Heart left ventricle (tissue), 16 donors: ENCODE measurements around the gene LRRC3. TPM values are rescaled to one million over a fixed set of nuclear protein-coding genes. Genes with fewer than 3 reads are reported as not detected.
A peak's percentile ranks its signal among the peaks of the same experiment; 100 is the strongest.

Experiments used
- ATAC-seq, 4 donors: fragments of 200-7000 bp; cut with Tn5 transposase; one replicate each; pipeline ENCODE4 v1.9.1; 2020 to 2022; ENCODE audit warnings: moderate library complexity in 4 of 4, mild to moderate bottlenecking in 3 of 4, moderate number of reproducible peaks in 1 of 4
- DNase-seq, 5 donors: peaks; one replicate each; pipeline ENCODE4 v3.0.0-alpha.2; 2020
- H3K27ac ChIP-seq, 12 donors: fragments of 200-600 bp; sonication (generic) in 4 of 12; one replicate each; pipeline versions ENCODE4 v1.5.0 to v1.8.0; 2016 to 2022; ENCODE audit warnings: mild to moderate bottlenecking in 2 of 12
- H3K27me3 ChIP-seq, 9 donors: fragments of 200-600 bp; sonication (generic) in 2 of 9; one replicate each; pipeline versions ENCODE4 v1.5.1 to v1.8.0; 2016 to 2022; ENCODE audit warnings: mild to moderate bottlenecking in 3 of 9
- H3K36me3 ChIP-seq, 9 donors: fragments of 200-600 bp; sonication (generic) in 2 of 9; one replicate each; pipeline versions ENCODE4 v1.5.0 to v1.8.0; 2018 to 2022; ENCODE audit warnings: mild to moderate bottlenecking in 2 of 9
- H3K4me1 ChIP-seq, 12 donors: fragments of 200-600 bp; sonication (generic) in 4 of 12; one replicate each; pipeline versions ENCODE4 v1.5.0 to v1.8.0; 2016 to 2022; ENCODE audit warnings: mild to moderate bottlenecking in 3 of 12
- H3K4me3 ChIP-seq, 12 donors: fragments of 200-600 bp; sonication (generic) in 4 of 12; one replicate each; pipeline versions ENCODE4 v1.5.0 to v1.8.0; 2017 to 2022; ENCODE audit warnings: mild to moderate bottlenecking in 9 of 12, moderate library complexity in 4 of 12
- H3K9me3 ChIP-seq, 12 donors: fragments of 200-600 bp; sonication (generic) in 4 of 12; one replicate each; pipeline versions ENCODE4 v1.5.0 to v1.8.0; 2016 to 2022; ENCODE audit warnings: mild to moderate bottlenecking in 1 of 12
- POLR2A ChIP-seq, 2 donors: fragments of 450-650 bp; IDR thresholded peaks; one replicate each; pipeline ENCODE4 v1.6.1; 2017; ENCODE audit warnings: antibody characterized with exemption in 2 of 2, mild to moderate bottlenecking in 2 of 2, moderate library complexity in 2 of 2
- WGBS, 4 donors: extraction: QIAGEN DNeasy Blood & Tissue Kit in 2 of 4; methylation state at CpG; one replicate each; pipeline versions ENCODE4 v1.1.5 to v1.1.7; 2013 to 2018; 5-methylcytosine and 5-hydroxymethylcytosine counted together
- intact Hi-C, 10 donors: fragments of 100-400 bp; cut with DNase I; formaldehyde crosslinking; loops; one replicate each; pipeline versions ENCODE4 v1.11.1 to v1.14.2; 2022
- polyA plus RNA-seq, 2 donors: library from polyadenylated mRNA; stranded (reverse); fragments of 200-250 nt; gene quantifications; one replicate each; pipeline ENCODE4 v1.2.3, GENCODE V29; 2013
- total RNA-seq, 9 donors: library from RNA; depleted of rRNA in 2 of 9; stranded (reverse); fragments of >200 nt in 2 of 9; fragmentation: NEBNext Ultra II Directional in 3 of 9; extraction: Animal tissue kit (Norgen Biotek cat#: 25700) in 3 of 9; gene quantifications; one replicate each; pipeline versions ENCODE4 v1.1.0 to v1.2.4, GENCODE V29; 2016 to 2023
- TF ChIP-seq, protein P1 (sequence below), 12 donors: fragments of 200-600 bp; sonication (generic) in 4 of 12; IDR thresholded peaks; one replicate each; pipeline versions ENCODE4 v1.5.0 to v1.8.0; 2018 to 2022; ENCODE audit warnings: antibody characterized with exemption in 12 of 12, mild to moderate bottlenecking in 5 of 12
- donor health status: ischemic (EF 13 %, LVEDD 7.1; RV severe dilation, severe dysfunction).
- donor health status: healthy with polysubstance abuse.
- donor health status: DM: no; HTN: yes; CAD: no.
- donor health status: DM: no; HTN: no; CAD: no.
- donor health status: ischemic (EF 25% LVEDD 6.9; RV normal size, moderate dysfunction).
- donor health status: ischemic (EF 25% LVEDD 5.7; RV mildly dilated, moderate dysfunction).
- donor health status: healthy.
- donor health status: DM: yes; HTN: yes; CAD: no.
- donor health status: ischemic (EF 35%, LVEDD 5.7; RV mildly dilated, moderate dysfunction).
- donor health status: nonischemic (EF 11% LVEDD 7.7; RV severe dilation, severe dysfunction).
- donor health status: DM: yes; HTN: yes; CAD: no.
- donor health status: PGD.
- donor health status: ischemic (EF 29% LVEDD 5.4; RV normal size, mild dysfunction).
- donor health status: nonischemic (EF 23%, LVEDD 6.1; RV moderate dilation, normal function).

LRRC3 gene
- total and polyA plus RNA-seq, 11 donors = 1.4 to 5.8 (median 2.3) TPM

- intact Hi-C loops = loop anchor here in 1 of 10 donors (5.0 kb wide), 1 partner anchor 331 kb away; no protein-coding TSS in a partner anchor
- Histone ChIP-seq H3K4me3 (no peak overlapping the region), H3K4me1 (peaks cover 0 to 15% (median 7%) of the 10 kb centered on the region in 12 donors), H3K9me3 (no peaks in the 10 kb centered on the region), H3K27me3 (no peaks in the 10 kb centered on the region), H3K36me3 (no peaks in the 10 kb centered on the region), H3K27ac (peak overlapping the region in 1 of 12 donors; percentile 34)
- peak in 2 of 5 donors; percentile 38 to 62 for DNase-seq
- ATAC-seq = peak; percentile 49 to 86 (median 72)
- no peak for TF ChIP-seq POLR2A (IDR thresholded peaks at IDR 0.05)
- TF ChIP-seq, protein P1, sequence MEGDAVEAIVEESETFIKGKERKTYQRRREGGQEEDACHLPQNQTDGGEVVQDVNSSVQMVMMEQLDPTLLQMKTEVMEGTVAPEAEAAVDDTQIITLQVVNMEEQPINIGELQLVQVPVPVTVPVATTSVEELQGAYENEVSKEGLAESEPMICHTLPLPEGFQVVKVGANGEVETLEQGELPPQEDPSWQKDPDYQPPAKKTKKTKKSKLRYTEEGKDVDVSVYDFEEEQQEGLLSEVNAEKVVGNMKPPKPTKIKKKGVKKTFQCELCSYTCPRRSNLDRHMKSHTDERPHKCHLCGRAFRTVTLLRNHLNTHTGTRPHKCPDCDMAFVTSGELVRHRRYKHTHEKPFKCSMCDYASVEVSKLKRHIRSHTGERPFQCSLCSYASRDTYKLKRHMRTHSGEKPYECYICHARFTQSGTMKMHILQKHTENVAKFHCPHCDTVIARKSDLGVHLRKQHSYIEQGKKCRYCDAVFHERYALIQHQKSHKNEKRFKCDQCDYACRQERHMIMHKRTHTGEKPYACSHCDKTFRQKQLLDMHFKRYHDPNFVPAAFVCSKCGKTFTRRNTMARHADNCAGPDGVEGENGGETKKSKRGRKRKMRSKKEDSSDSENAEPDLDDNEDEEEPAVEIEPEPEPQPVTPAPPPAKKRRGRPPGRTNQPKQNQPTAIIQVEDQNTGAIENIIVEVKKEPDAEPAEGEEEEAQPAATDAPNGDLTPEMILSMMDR (IDR thresholded peaks at IDR 0.05) = peak in 11 of 12 donors; percentile 14 to 63 (median 45)
- 23 to 52% (median 47%) methylated on average over 7 to 15 of the region's 15 CpGs for WGBS, 4 donors
Measured at GRCh38 chr21:44461464-44462001, 6.2 kb downstream of the LRRC3 start.

DNA sequence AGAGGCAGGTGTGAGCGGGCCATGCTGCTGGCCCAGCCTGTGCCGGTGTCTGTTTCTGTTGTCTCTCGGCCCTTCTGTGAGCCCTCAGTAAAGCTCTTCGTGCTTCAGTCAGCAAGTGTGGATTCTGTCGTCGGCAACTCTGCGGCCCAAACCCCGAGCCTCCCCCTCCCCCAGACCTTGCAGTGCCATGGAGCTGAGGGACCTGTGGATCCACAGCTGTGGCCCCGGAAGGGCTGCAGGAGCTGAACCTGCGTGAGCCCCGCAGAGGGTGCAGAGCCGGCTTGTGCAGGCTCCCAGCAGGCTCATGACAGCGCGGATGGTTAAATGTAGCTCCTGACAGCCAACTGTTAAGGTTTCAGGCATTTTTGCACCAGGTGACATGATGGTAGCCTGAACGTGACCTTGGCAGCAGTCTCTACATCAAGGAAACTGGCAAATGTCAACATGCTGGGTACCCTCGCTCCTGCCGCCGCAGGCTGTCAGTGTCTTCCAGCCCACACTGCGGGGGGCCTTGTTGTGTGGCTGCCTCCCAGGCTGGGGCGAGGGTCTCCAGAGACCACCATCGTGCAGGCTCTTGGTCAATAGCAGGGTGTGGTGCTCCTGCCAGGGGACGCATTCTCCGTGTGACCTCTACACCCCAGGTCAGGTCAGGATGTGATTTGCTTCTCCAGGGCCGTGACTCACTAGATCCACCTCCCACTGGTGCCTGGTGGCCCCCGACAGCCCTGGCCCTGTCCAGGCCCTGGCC lies 7.0 kb downstream of the LRRC3 start:
- Histone ChIP-seq H3K27ac (peak overlapping the region in 1 of 12 donors; percentile 34), H3K4me3 (no peak overlapping the region), H3K4me1 (peaks cover 0 to 15% (median 7%) of the 10 kb centered on the region in 12 donors), H3K9me3 (no peaks in the 10 kb centered on the region), H3K36me3 (no peaks in the 10 kb centered on the region), H3K27me3 (no peaks in the 10 kb centered on the region)
- DNase-seq = peak in 2 of 5 donors; percentile 17 to 56
- ATAC-seq = no peak
- WGBS, 4 donors = 88 to 94% (median 93%) methylated on average over 13 to 25 of the region's 25 CpGs
- no peak for TF ChIP-seq POLR2A (IDR thresholded peaks at IDR 0.05)
- TF ChIP-seq, protein P1 (IDR thresholded peaks at IDR 0.05) = no peak
- intact Hi-C loops = loop anchor here in 1 of 10 donors (5.0 kb wide), 1 partner anchor 330 kb away; no protein-coding TSS in a partner anchor

DNA sequence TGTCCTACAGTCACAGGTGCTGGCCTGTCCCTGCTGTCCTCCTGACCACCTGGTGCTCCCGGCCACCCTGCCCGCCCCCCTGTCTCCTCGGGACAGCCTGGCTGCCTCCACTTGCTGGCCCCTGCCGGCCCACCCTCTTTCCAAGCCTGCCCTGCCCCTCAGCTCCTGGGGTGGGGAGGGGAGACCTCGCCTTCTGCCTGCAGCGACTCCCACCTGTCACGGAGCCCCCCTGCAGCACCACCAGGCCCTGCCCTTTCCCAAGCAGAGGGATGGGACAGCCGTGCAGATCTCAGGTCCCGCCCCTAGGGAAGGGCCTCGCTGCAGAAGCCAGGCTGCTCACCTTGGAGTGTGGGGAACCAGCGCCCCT lies 7.5 kb downstream of the LRRC3 start:
- 87 to 91% (median 89%) methylated on average over 7 to 11 of the region's 11 CpGs for WGBS, 4 donors
- Histone ChIP-seq H3K27me3 (no peaks in the 10 kb centered on the region), H3K4me3 (no peak overlapping the region), H3K4me1 (peaks cover 0 to 15% (median 7%) of the 10 kb centered on the region in 12 donors), H3K27ac (no peak overlapping the region), H3K9me3 (no peaks in the 10 kb centered on the region), H3K36me3 (no peaks in the 10 kb centered on the region)
- DNase-seq = no peak
- intact Hi-C loops = loop anchor here in 1 of 10 donors (5.0 kb wide), 1 partner anchor 329 kb away; no protein-coding TSS in a partner anchor
- ATAC-seq = no peak
- TF ChIP-seq POLR2A (IDR thresholded peaks at IDR 0.05) = no peak
- TF ChIP-seq, protein P1 (IDR thresholded peaks at IDR 0.05) = no peak

- Histone ChIP-seq H3K9me3 (no peaks in the 10 kb centered on the region), H3K4me3 (peak overlapping the region in 1 of 12 donors; percentile 5), H3K27ac (no peak overlapping the region), H3K36me3 (no peaks in the 10 kb centered on the region), H3K27me3 (no peaks in the 10 kb centered on the region), H3K4me1 (peaks cover 0 to 15% (median 7%) of the 10 kb centered on the region in 12 donors)
- intact Hi-C loops = loop anchor here in 1 of 10 donors (5.0 kb wide), 1 partner anchor 329 kb away; no protein-coding TSS in a partner anchor
- ATAC-seq = no peak
- DNase-seq = peak in 2 of 5 donors; percentile 50 to 61
- WGBS, 4 donors = 56 to 69% (median 66%) methylated on average over 28 to 30 of the region's 30 CpGs
- TF ChIP-seq, protein P1 (IDR thresholded peaks at IDR 0.05) = no peak
- no peak for TF ChIP-seq POLR2A (IDR thresholded peaks at IDR 0.05)
Measured at GRCh38 chr21:44463724-44464123, 8.4 kb downstream of the LRRC3 start.
